ENCODE measurements around the gene HES7. TPM values are rescaled to one million over a fixed set of nuclear protein-coding genes. Genes with fewer than 3 reads are reported as not detected.

HES7 gene
- polyA plus RNA-seq, 1 experiment, result not detected

DNA sequence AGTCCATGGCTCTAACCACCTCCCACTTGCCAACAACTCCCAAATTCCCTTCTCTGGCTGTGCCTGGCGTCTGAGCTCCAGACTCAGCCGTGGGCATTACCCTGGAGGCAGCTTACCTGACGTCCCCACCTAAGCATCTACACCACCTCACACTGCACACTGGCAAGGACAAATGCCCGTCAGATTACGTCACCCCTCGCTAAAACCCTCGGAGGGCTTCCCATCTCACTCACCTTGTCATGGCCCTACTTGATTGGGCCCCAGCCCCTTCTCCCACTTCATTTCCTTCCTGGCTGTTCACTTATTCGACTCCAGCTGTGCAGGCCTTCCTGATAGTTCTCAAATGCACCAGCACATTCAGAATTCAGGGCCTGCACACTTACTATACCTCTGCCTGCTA lies 19.0 kb downstream of the HES7 start:
- TF ChIP-seq, protein P1, sequence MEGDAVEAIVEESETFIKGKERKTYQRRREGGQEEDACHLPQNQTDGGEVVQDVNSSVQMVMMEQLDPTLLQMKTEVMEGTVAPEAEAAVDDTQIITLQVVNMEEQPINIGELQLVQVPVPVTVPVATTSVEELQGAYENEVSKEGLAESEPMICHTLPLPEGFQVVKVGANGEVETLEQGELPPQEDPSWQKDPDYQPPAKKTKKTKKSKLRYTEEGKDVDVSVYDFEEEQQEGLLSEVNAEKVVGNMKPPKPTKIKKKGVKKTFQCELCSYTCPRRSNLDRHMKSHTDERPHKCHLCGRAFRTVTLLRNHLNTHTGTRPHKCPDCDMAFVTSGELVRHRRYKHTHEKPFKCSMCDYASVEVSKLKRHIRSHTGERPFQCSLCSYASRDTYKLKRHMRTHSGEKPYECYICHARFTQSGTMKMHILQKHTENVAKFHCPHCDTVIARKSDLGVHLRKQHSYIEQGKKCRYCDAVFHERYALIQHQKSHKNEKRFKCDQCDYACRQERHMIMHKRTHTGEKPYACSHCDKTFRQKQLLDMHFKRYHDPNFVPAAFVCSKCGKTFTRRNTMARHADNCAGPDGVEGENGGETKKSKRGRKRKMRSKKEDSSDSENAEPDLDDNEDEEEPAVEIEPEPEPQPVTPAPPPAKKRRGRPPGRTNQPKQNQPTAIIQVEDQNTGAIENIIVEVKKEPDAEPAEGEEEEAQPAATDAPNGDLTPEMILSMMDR (IDR thresholded peaks at IDR 0.05; ENCODE audit: low read depth, low read length), result no peak
- POLR2A ChIA-PET, result no interaction called here
- H3K9me3 ChIP-seq (ENCODE audit: control insufficient read depth, insufficient read depth, low read length), result no peaks in the 10 kb centered on the region; the same call in 1 of the 2 replicates
- H3K27me3 ChIP-seq (ENCODE audit: control insufficient read depth, insufficient read depth, low read length), result peaks cover 21% of the 10 kb centered on the region
- H3K4me3 ChIP-seq (ENCODE audit: low read depth, low read length), result no peak overlapping the region
- H3K27ac ChIP-seq (ENCODE audit: low read depth, low read length), result no peak overlapping the region
- DNase-seq (ENCODE audit: low read depth, low spot score), result no peak
- CTCF ChIA-PET, result interaction anchor here (1.5 to 4.2 kb wide), 3 partner anchors 12 to 25 kb away, joined by 4 to 24 read pairs (median 19); partner anchors contain the start of gene ALOXE3

DNA sequence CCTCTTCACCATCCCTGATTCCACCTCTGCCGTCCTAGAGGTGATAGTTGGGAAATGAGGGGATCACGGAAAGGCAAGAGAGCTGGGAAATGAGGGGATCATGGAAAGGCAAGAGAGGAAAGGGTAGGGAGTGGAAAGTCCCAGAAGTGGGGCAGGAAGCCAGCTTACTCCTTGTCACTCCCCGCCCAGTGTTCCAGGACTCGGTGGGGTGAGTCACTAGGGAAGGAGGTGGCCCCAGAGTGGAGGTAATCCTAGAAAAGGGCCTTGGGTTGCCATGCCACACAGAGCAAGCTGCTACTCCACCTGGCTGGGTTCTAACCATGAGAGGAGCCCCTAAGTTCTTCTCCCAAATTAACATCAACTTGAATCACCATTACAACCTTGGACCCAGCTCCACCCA lies 20.4 kb downstream of the HES7 start:
- CTCF ChIA-PET, result interaction anchor here (0.6 to 4.2 kb wide), 5 partner anchors 11 to 328 kb away, joined by 3 to 24 read pairs (median 6); partner anchors contain the start of gene ALOXE3
- TF ChIP-seq, protein P1 (IDR thresholded peaks at IDR 0.05; ENCODE audit: low read depth, low read length), result no peak
- Histone ChIP-seq H3K27me3 (ENCODE audit: control insufficient read depth, insufficient read depth, low read length) (peaks cover 12% of the 10 kb centered on the region), H3K4me3 (ENCODE audit: low read depth, low read length) (no peak overlapping the region), H3K27ac (ENCODE audit: low read depth, low read length) (no peak overlapping the region), H3K9me3 (ENCODE audit: control insufficient read depth, insufficient read depth, low read length) (no peaks in the 10 kb centered on the region)
- POLR2A ChIA-PET, result no interaction called here
- no peak for DNase-seq (ENCODE audit: low read depth, low spot score)

DNA sequence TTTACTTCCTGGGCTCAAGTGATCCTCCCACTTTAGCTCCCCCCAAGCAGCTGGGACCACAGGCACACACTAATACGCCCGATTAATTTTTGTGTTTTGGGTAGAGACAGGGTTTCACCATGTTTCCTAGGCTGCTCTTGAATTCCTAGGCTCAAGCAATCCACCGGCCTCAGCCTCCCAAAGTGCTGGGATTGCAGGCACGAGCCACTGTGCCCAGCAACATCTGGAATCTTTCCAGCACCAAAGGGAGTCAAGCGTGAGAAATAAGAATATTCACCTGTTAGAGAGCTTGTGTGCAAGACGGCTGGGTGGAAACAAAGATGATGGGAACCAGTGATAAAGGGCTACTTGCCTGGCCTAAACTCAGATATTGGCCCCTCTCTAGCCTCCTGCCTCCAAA lies 22.2 kb downstream of the HES7 start:
- Histone ChIP-seq H3K27me3 (ENCODE audit: control insufficient read depth, insufficient read depth, low read length) (peaks cover 9% of the 10 kb centered on the region), H3K9me3 (ENCODE audit: control insufficient read depth, insufficient read depth, low read length) (no peaks in the 10 kb centered on the region), H3K4me3 (ENCODE audit: low read depth, low read length) (no peak overlapping the region), H3K27ac (ENCODE audit: low read depth, low read length) (no peak overlapping the region)
- POLR2A ChIA-PET, result no interaction called here
- CTCF ChIA-PET, result interaction anchor here (0.8 to 4.2 kb wide), 4 partner anchors 9 to 28 kb away, joined by 4 to 24 read pairs (median 8); no protein-coding TSS in a partner anchor
- TF ChIP-seq, protein P1 (IDR thresholded peaks at IDR 0.05; ENCODE audit: low read depth, low read length), result no peak
- DNase-seq (ENCODE audit: low read depth, low spot score), result no peak

DNA sequence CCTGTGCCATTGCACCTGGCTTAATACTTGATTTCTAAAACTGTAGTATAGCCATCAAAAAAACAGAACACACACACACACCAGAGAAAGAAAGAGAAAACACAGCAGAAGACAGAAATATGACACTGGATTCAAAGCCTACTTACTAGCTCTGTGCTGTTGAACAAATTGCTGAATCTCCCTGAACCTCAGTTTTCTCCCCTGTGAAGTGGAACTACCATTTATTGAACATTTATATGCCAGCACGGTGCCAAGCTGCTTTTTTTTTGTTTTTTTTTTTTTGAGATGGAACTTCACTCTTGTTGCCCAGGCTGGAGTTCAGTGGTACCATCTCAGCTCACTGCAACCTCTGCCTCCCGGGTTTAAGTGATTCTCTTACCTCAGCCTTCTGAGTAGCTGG lies 23.1 kb downstream of the HES7 start:
- no peak for DNase-seq (ENCODE audit: low read depth, low spot score)
- H3K27me3 ChIP-seq (ENCODE audit: control insufficient read depth, insufficient read depth, low read length), result peaks cover 13% of the 10 kb centered on the region
- no peaks in the 10 kb centered on the region for H3K9me3 ChIP-seq (ENCODE audit: control insufficient read depth, insufficient read depth, low read length)
- CTCF ChIA-PET, result interaction anchor here (0.7 to 2.0 kb wide), 3 partner anchors 18 to 27 kb away, joined by 3 to 10 read pairs (median 5); no protein-coding TSS in a partner anchor
- H3K4me3 ChIP-seq (ENCODE audit: low read depth, low read length), result no peak overlapping the region
- H3K27ac ChIP-seq (ENCODE audit: low read depth, low read length), result no peak overlapping the region
- TF ChIP-seq, protein P1 (IDR thresholded peaks at IDR 0.05; ENCODE audit: low read depth, low read length), result no peak
- POLR2A ChIA-PET, result no interaction called here

DNA sequence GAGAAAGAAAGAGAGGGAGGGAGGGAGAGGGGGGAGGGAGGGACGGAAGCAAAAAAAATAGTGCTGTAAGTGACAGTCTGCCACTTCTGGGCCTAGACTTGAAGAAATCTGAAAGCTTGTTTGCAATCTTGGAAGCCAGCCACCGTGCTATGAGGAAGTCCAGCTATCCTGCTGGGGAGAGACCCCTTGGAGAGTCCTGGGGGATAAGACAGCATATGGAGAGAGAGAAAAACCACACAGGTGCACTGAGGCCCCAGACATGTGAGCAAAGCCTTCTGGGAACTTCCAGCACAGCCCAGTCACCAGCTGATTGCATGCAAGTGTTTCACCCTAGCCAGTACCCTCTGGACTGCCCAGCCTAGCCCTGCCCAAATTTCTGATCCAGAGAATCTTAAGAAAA lies 23.8 kb downstream of the HES7 start:
- Histone ChIP-seq H3K27me3 (ENCODE audit: control insufficient read depth, insufficient read depth, low read length) (peaks cover 18% of the 10 kb centered on the region), H3K9me3 (ENCODE audit: control insufficient read depth, insufficient read depth, low read length) (no peaks in the 10 kb centered on the region), H3K27ac (ENCODE audit: low read depth, low read length) (no peak overlapping the region), H3K4me3 (ENCODE audit: low read depth, low read length) (no peak overlapping the region)
- POLR2A ChIA-PET, result no interaction called here
- CTCF ChIA-PET, result interaction anchor here (0.7 to 2.0 kb wide), 2 partner anchors 19 to 26 kb away, joined by 3 to 10 read pairs; no protein-coding TSS in a partner anchor
- DNase-seq (ENCODE audit: low read depth, low spot score), result no peak
- TF ChIP-seq, protein P1 (IDR thresholded peaks at IDR 0.05; ENCODE audit: low read depth, low read length), result no peak

Measured in AG04450 (cell line).